OCI-LY7 (cell line): Measurements from ENCODE around the gene EXOC4. TPM values are rescaled to one million over a fixed set of nuclear protein-coding genes. Genes with fewer than 3 reads are reported as not detected.

ENCODE experiments used
- BruUV-seq: library from RNA; stranded (reverse); fragments of 400-500 nt; replicated peaks from 2 replicates; lab custom pipeline; 2021; lab: Mats Ljungman, UMichigan
- CTCF ChIA-PET: fragments of 300-600 bp; sonication (Branson Sonifier 250); formaldehyde crosslinking; loops from one replicate; lab custom pipeline; 2022; ENCODE audit warnings: antibody characterized with exemption; ENCODE audit not compliant: unreplicated experiment; lab: Charles Lee
- POLR2A ChIA-PET: fragments of 300-600 bp; sonication (Branson Sonifier 250); formaldehyde crosslinking; loops from one replicate; lab custom pipeline; 2022; ENCODE audit warnings: antibody characterized with exemption; lab: Charles Lee
- DNase-seq: peaks from one replicate; pipeline ENCODE4 v3.0.0-alpha.2; 2015; ENCODE audit warnings: low spot score
- H2AFZ ChIP-seq: fragments of 200-600 bp; sonication (generic), shearing (Covaris generic); 2 replicates; pipeline ENCODE4 v1.6.1; 2014; ENCODE audit warnings: mild to moderate bottlenecking, antibody characterized with exemption, low read length, moderate library complexity
- H3K27ac ChIP-seq: fragments of 200-600 bp; sonication (generic); 2 replicates; pipeline ENCODE4 v1.5.1; 2014; ENCODE audit warnings: mixed run types, low read depth, mild to moderate bottlenecking, moderate library complexity, low read length, inconsistent platforms; ENCODE audit not compliant: poor library complexity, severe bottlenecking
- H3K36me3 ChIP-seq: fragments of 200-600 bp; sonication (generic); 2 replicates; pipeline ENCODE4 v1.6.1; 2014; ENCODE audit warnings: mild to moderate bottlenecking, antibody characterized with exemption, low read length, moderate library complexity, mixed read lengths; ENCODE audit not compliant: insufficient read depth
- H3K4me1 ChIP-seq: fragments of 200-600 bp; sonication (generic); 2 replicates; pipeline ENCODE4 v1.5.1; 2014; ENCODE audit warnings: mild to moderate bottlenecking, low read length; ENCODE audit not compliant: insufficient read depth, poor library complexity, severe bottlenecking
- H3K4me2 ChIP-seq: fragments of 200-600 bp; sonication (generic); 2 replicates; pipeline ENCODE4 v1.6.1; 2014; ENCODE audit warnings: mild to moderate bottlenecking, low read length
- H3K4me3 ChIP-seq: fragments of 200-600 bp; sonication (generic); 2 replicates; pipeline ENCODE4 v1.5.1; 2014; ENCODE audit warnings: mild to moderate bottlenecking, low read depth, low read length; ENCODE audit not compliant: poor library complexity, severe bottlenecking
- H3K79me2 ChIP-seq: fragments of 200-600 bp; sonication (generic); 2 replicates; pipeline ENCODE4 v1.6.1; 2016; ENCODE audit warnings: low read depth, mild to moderate bottlenecking, low read length, moderate library complexity, mixed read lengths; ENCODE audit not compliant: insufficient read depth
- H3K9me2 ChIP-seq: fragments of 200-600 bp; sonication (generic); 2 replicates; pipeline ENCODE4 v1.6.1; 2016; ENCODE audit warnings: mild to moderate bottlenecking, low read length, mixed read lengths; ENCODE audit not compliant: insufficient read depth
- H3K9me3 ChIP-seq: fragments of 200-600 bp; sonication (generic); 2 replicates; pipeline ENCODE4 v1.6.1; 2014; ENCODE audit warnings: mild to moderate bottlenecking, mixed run types, low read length, mixed read lengths
- H4K20me1 ChIP-seq: fragments of 200-600 bp; sonication (generic); 2 replicates; pipeline ENCODE4 v1.6.1; 2014; ENCODE audit warnings: mild to moderate bottlenecking, antibody characterized with exemption, low read length, moderate library complexity, mixed read lengths; ENCODE audit not compliant: insufficient read depth
- EZH2phosphoT487 ChIP-seq: fragments of 200-600 bp; sonication (generic); IDR thresholded peaks from 2 replicates; pipeline ENCODE4 v1.6.1; 2018; ENCODE audit warnings: low read depth, borderline replicate concordance, mild to moderate bottlenecking, mixed run types, antibody characterized with exemption, low read length, moderate library complexity, mixed read lengths
- intact Hi-C: fragments of 100-400 bp; cut with micrococcal nuclease; formaldehyde crosslinking; loops from one replicate; pipeline ENCODE4 v1.10.0; 2022; ENCODE audit not compliant: unreplicated experiment
- total RNA-seq, 2 experiments: library from RNA; depleted of rRNA in 1 of 2; stranded (reverse); fragments of >200 nt in 1 of 2; shearing (Covaris generic) in 1 of 2; gene quantifications; 2 replicates each; pipeline ENCODE4 v1.2.3, GENCODE V29; 2014 to 2022
- TF ChIP-seq, protein P1 (sequence below): fragments of 200-600 bp; sonication (generic); conservative IDR thresholded peaks from 2 replicates; pipeline ENCODE4 v1.5.1; 2014; ENCODE audit warnings: mild to moderate bottlenecking, antibody characterized with exemption, low read length, moderate library complexity, mixed read lengths

The EXOC4 gene
- total RNA-seq, 2 experiments from 2014 or later, result 75.1 to 93.2 TPM

DNA sequence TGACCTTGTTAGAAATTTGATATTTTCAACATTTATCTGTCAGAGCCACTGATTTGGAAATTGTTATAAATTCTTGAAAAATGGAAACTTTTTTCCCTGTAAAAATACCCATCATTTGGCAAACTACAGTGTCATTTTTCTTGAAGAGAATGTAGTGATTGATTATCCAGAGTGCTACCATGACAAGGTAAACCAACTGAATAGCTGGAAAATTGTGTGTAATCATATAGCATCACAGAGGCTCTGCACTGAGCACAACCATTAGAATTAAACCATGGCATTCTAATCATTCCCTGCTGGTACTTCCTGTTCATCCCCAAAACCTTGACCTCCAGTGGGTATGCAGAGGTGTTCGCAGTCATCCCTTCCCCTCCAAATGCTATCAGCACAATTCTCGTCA lies 633.9 kb downstream of the EXOC4 start:
- Histone ChIP-seq H3K4me1 (peaks cover 4% of the 10 kb centered on the region), H4K20me1 (no peaks in the 10 kb centered on the region), H3K27ac (no peak overlapping the region), H3K36me3 (no peaks in the 10 kb centered on the region), H3K9me2 (no peaks in the 10 kb centered on the region), H3K4me3 (no peak overlapping the region), H3K4me2 (no peak overlapping the region), H3K9me3 (no peaks in the 10 kb centered on the region), H2AFZ (no peak overlapping the region), H3K79me2 (no peaks in the 10 kb centered on the region)
- ChIA-PET CTCF (no interaction called here), POLR2A (no interaction called here)
- TF ChIP-seq EZH2phosphoT487, result no peak
- intact Hi-C loops, result no loop called here
- DNase-seq, result no peak
- no TSS peak for BruUV-seq

DNA sequence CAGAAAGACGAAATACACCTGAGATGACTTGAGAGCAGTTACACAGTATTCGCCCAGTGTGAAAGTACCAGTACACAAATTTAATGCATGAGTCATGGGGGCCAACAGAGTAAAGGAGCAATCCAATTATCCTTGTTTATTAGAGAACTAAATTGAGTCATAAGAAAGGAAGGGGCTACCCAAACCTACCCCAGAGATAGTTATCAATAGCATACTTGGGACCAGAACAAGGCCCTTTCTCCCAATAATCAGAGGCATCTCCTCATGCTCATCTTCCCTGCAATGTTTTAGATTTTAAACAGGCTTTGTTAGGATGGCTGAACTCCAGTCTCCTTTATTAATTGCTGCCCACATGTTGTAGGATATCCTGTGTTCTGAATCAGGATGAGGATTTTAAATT lies 634.6 kb downstream of the EXOC4 start:
- Histone ChIP-seq H3K79me2 (no peaks in the 10 kb centered on the region), H3K4me2 (no peak overlapping the region), H3K9me3 (no peaks in the 10 kb centered on the region), H4K20me1 (no peaks in the 10 kb centered on the region), H3K4me3 (no peak overlapping the region), H3K9me2 (no peaks in the 10 kb centered on the region), H3K27ac (no peak overlapping the region), H3K36me3 (no peaks in the 10 kb centered on the region), H2AFZ (no peak overlapping the region), H3K4me1 (peaks cover 4% of the 10 kb centered on the region)
- no peak for DNase-seq
- BruUV-seq, result no TSS peak
- intact Hi-C loops, result no loop called here
- TF ChIP-seq, protein P1, sequence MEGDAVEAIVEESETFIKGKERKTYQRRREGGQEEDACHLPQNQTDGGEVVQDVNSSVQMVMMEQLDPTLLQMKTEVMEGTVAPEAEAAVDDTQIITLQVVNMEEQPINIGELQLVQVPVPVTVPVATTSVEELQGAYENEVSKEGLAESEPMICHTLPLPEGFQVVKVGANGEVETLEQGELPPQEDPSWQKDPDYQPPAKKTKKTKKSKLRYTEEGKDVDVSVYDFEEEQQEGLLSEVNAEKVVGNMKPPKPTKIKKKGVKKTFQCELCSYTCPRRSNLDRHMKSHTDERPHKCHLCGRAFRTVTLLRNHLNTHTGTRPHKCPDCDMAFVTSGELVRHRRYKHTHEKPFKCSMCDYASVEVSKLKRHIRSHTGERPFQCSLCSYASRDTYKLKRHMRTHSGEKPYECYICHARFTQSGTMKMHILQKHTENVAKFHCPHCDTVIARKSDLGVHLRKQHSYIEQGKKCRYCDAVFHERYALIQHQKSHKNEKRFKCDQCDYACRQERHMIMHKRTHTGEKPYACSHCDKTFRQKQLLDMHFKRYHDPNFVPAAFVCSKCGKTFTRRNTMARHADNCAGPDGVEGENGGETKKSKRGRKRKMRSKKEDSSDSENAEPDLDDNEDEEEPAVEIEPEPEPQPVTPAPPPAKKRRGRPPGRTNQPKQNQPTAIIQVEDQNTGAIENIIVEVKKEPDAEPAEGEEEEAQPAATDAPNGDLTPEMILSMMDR, result no peak
- no peak for TF ChIP-seq EZH2phosphoT487
- ChIA-PET POLR2A (interaction anchor here (0.6 kb wide), 1 partner anchor 294 kb away, joined by 3 read pairs; no protein-coding TSS in a partner anchor), CTCF (no interaction called here)

DNA sequence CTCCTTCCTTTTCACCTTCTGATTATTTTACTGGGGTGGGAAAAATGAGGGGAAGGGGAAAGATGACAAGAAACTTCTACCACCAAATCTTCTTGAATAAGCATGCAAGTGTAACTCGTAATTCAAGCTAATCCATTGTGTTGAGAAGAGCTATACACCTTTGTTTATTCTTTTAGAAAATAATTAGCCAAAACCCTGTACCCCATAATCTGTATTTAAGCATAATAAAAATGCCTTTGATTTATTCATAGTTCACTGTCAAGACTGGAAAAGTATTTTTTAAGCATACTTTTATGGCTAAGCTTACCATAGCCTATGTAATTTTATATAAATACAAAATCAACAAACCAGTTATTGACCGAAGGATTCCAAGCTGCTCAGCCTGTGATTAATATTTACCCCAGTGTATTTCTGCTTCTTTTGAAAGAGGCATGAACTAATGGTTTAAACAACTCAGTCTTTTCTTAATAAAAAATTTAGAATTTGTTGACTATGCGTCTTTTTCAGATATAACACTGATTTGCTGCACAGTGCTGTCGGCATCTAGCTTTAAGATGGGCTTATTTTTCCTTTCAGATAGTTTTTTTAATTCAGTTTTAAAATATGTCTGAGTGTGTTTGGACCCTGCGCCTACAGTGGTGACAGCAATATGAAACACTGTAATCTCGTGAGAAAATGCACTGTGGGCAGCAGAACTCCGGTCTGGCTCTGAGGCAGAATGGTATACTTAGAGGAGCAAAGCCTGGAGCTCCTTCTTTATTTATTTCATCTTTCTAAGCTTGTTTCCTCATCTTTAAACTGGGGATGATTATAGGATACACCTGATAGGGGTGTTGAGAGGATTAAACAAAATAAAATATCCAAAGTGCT lies 635.4 kb downstream of the EXOC4 start:
- Histone ChIP-seq H2AFZ (no peak overlapping the region), H3K4me3 (no peak overlapping the region), H3K4me1 (peaks cover 4% of the 10 kb centered on the region), H3K4me2 (no peak overlapping the region), H3K27ac (no peak overlapping the region), H3K9me3 (no peaks in the 10 kb centered on the region), H4K20me1 (no peaks in the 10 kb centered on the region), H3K9me2 (no peaks in the 10 kb centered on the region), H3K36me3 (no peaks in the 10 kb centered on the region), H3K79me2 (no peaks in the 10 kb centered on the region)
- intact Hi-C loops, result no loop called here
- TF ChIP-seq, protein P1, result no peak
- TF ChIP-seq EZH2phosphoT487, result no peak
- ChIA-PET CTCF (no interaction called here), POLR2A (interaction anchor here (0.9 kb wide), 1 partner anchor 39 kb away, joined by 4 read pairs; no protein-coding TSS in a partner anchor)
- BruUV-seq, result no TSS peak
- no peak for DNase-seq
